HG02884 (cell line): Measurements from ENCODE around the gene ARF3.

Source experiments
- ATAC-seq: cut with Tn5 transposase; IDR thresholded peaks from one replicate; pipeline ENCODE4 v1.9.1; 2021; ENCODE audit warnings: mild to moderate bottlenecking, moderate library complexity; ENCODE audit not compliant: unreplicated experiment

ARF3 gene

GRCh38 chr12:48957141-48958048 is at the start of gene ARF3:
Gene ARF3, minus strand, starts transcription at chr12:48957487. Its CDS starts 16,392 bp downstream, at chr12:48941095.
- peak; percentile 83 for ATAC-seq

- no peak for ATAC-seq
These were observed 43.1 kb upstream of the ARF3 start for GRCh38 chr12:49000346-49000745.

GRCh38 chr12:48999371-49000131 is 42.3 kb upstream of the ARF3 start, which contains the start of gene DDN:
Gene DDN, minus strand, starts transcription at chr12:48999375. Its CDS starts 88 bp downstream, at chr12:48999287.
- peak; percentile 43 for ATAC-seq

- no peak for ATAC-seq
These were observed 41.4 kb upstream of the ARF3 start for GRCh38 chr12:48998497-48999353.

GRCh38 chr12:48997719-48998496 is 40.6 kb upstream of the ARF3 start:
- no peak for ATAC-seq

GRCh38 chr12:48996794-48997718 is 39.8 kb upstream of the ARF3 start:
- ATAC-seq, result no peak

- no peak for ATAC-seq
These were observed 38.0 kb upstream of the ARF3 start for GRCh38 chr12:48995086-48995879.

- no peak for ATAC-seq
These were observed 37.2 kb upstream of the ARF3 start for GRCh38 chr12:48994224-48995085.

GRCh38 chr12:48993787-48994186 is 36.5 kb upstream of the ARF3 start:
- ATAC-seq, result no peak

- no peak for ATAC-seq
These were observed 34.2 kb upstream of the ARF3 start for GRCh38 chr12:48991247-48992050.

GRCh38 chr12:48990552-48990951 is 33.3 kb upstream of the ARF3 start:
- ATAC-seq, result no peak

- no peak for ATAC-seq
These were observed 30.9 kb upstream of the ARF3 start for GRCh38 chr12:48988030-48988649.

- no peak for ATAC-seq
These were observed 29.5 kb upstream of the ARF3 start for GRCh38 chr12:48986720-48987291.

GRCh38 chr12:48985901-48986300 is 28.6 kb upstream of the ARF3 start:
- no peak for ATAC-seq

- ATAC-seq, result no peak
These were observed 28.2 kb upstream of the ARF3 start for GRCh38 chr12:48985475-48985897.
